Coronary artery (tissue), 2 donors: ENCODE measurements around the gene ATXN1.

Experiments used
- DNase-seq: peaks from one replicate; pipeline ENCODE4 v3.0.0-alpha.2; 2017; ENCODE audit warnings: low spot score
- H3K27ac ChIP-seq, 2 donors: fragments of 200-600 bp; sonication (generic); one replicate each; pipeline ENCODE4 v1.5.1; 2016 to 2019
- H3K4me3 ChIP-seq: fragments of 200-600 bp; sonication (generic); 2 replicates; pipeline ENCODE4 v1.5.1; 2016; ENCODE audit warnings: mild to moderate bottlenecking, moderate library complexity
- TF ChIP-seq, protein P1 (sequence below): fragments of 200-600 bp; sonication (generic); IDR thresholded peaks from one replicate; pipeline ENCODE4 v1.5.1; 2019; ENCODE audit warnings: antibody characterized with exemption

Gene ATXN1

DNA sequence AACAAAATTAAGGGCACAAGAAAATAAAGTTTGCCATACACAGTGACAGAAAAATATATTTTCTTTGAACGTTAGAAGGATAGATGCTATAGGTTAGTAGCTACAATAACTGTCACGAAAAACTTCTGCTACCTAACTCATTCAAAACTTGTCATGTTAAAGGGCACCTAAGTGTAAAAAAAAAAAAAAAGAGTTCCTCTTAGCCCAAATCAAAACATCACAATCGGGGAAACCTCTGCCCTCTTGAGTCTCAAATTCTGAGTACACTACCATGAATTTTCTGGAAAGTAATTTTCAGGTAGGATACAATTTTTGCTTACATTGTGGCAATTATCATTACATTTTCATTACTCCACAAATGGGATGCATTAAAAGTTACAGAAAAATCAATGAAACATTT is 5.7 kb downstream of the ATXN1 start:
- no peak overlapping the region for H3K27ac ChIP-seq
- no peak for DNase-seq
- TF ChIP-seq, protein P1, sequence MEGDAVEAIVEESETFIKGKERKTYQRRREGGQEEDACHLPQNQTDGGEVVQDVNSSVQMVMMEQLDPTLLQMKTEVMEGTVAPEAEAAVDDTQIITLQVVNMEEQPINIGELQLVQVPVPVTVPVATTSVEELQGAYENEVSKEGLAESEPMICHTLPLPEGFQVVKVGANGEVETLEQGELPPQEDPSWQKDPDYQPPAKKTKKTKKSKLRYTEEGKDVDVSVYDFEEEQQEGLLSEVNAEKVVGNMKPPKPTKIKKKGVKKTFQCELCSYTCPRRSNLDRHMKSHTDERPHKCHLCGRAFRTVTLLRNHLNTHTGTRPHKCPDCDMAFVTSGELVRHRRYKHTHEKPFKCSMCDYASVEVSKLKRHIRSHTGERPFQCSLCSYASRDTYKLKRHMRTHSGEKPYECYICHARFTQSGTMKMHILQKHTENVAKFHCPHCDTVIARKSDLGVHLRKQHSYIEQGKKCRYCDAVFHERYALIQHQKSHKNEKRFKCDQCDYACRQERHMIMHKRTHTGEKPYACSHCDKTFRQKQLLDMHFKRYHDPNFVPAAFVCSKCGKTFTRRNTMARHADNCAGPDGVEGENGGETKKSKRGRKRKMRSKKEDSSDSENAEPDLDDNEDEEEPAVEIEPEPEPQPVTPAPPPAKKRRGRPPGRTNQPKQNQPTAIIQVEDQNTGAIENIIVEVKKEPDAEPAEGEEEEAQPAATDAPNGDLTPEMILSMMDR = no peak
- H3K4me3 ChIP-seq = no peak overlapping the region

- TF ChIP-seq, protein P1 = no peak
- Histone ChIP-seq H3K27ac (peak overlapping the region in 1 of 2 donors; percentile 51), H3K4me3 (no peak overlapping the region)
- DNase-seq = no peak
These were observed 6.4 kb downstream of the ATXN1 start for GRCh38 chr6:16754876-16755275.

DNA sequence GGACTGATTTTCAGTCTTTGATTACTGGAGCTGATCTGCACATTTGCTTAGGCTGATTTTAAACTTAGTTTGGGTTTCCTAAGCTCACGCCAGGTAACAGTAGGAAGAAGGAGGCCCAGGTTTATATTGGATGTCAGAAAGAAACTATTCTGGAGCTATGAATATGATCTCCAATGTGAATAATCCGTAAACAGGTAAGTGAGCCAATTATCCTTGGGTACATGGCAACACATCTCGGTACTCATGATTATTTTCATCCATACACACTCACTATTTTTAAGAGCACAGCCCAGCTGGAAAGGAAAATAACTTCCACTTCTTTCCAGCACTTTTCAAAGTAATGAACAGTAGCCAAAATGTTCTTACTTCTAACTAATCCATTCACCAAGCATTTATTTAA is 7.0 kb downstream of the ATXN1 start:
- H3K27ac ChIP-seq = peak overlapping the region in 1 of 2 donors; percentile 51
- no peak for DNase-seq
- TF ChIP-seq, protein P1 = no peak
- peak overlapping the region; percentile 24 for H3K4me3 ChIP-seq

GRCh38 chr6:16753341-16753740 is 7.9 kb downstream of the ATXN1 start:
- no peak overlapping the region for H3K27ac ChIP-seq
- TF ChIP-seq, protein P1 = no peak
- no peak for DNase-seq
- H3K4me3 ChIP-seq = no peak overlapping the region

DNA sequence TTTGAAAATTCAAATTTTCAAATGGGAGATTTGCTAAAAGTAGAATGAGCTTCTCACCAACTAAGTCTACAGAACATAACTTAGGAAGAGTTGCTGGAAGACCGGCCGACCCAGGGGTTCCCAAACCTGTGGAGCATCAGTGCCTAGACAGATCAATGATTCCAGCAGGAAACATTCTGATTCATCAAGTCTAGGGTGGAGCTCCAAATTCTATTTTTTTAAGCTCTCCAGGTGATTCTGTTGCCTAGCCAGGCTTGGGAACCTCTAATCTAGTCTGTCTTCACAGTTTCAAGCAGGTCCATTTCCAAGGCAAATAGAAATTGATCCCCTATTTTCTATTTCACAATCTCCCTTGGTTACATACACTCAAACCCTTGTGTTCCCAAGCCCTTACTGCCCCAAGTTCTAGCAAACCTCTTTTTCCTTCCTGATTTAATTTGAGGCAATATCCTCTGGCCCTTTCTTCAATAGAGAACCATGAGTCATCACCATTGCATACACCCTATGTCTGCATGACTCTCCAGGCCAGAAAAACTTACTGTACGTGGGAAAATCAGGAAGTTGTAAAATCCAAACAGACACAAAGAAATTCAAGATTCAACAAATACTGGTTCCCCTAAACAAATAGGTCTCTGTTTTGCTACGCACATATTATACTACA is 8.9 kb downstream of the ATXN1 start:
- no peak for DNase-seq
- Histone ChIP-seq H3K4me3 (no peak overlapping the region), H3K27ac (no peak overlapping the region)
- TF ChIP-seq, protein P1 = no peak

DNA sequence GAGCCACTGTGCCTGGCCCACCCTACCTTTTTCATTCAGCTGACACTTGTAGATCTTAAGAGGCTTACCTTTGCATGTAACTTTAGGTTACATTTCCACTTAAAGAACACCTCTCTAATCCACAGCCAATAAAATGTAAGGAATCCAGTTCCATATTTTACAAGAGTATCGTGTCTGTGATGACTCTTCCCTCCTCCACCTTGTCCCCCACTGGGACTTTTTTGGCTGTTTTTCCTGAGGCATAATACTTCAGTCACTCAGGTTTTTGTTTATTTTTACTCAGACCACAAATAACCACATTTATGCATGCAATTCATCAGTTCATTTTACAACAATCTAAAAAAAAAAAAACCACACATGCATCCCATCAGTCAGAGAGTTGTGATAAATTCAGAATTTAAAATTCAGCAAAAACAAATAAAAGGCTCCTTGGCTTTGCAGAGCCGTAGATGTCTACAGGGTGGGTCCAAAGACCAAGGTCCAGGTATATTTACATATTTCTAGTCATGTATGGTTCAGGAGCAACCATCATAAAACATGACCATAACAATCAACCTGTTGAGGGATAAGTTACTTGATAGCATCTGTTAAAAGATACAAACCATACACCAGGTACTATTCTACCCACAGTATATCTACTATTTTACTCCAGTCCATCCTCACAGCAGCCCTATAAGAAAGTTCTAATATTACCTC is 9.9 kb downstream of the ATXN1 start:
- DNase-seq = no peak
- no peak overlapping the region for H3K4me3 ChIP-seq
- TF ChIP-seq, protein P1 = no peak
- H3K27ac ChIP-seq = no peak overlapping the region

DNA sequence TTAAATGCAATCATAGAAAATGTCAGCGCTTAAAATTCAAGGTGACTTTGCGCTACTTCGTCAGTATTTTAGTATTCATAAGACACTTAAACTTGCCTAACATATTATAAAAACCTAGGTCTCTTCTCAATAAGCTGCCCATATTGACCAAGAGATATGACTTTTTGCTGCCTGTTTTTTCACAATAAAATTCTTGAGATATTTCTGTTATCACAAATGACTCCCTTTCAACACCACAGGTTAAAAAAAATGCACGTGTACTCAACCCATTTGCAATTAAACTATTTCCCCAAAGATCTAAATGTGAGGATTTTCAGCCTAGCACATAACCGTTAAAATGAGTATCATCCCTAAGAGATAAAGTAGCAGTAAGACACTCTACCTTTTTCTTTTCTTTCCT is 10.7 kb downstream of the ATXN1 start:
- Histone ChIP-seq H3K27ac (no peak overlapping the region), H3K4me3 (no peak overlapping the region)
- no peak for DNase-seq
- TF ChIP-seq, protein P1 = no peak
